GM12865 (cell line): ENCODE data around the gene GTF2A1L.

Source experiments
- DNase-seq: peaks from one replicate; pipeline ENCODE4 v3.0.0; 2010; ENCODE audit warnings: low read depth
- H3K4me3 ChIP-seq: 2 replicates; pipeline ENCODE4 v1.5.1; 2011; ENCODE audit warnings: mild to moderate bottlenecking, low read depth, low read length, control low read depth
- TF ChIP-seq, protein P1 (sequence below): IDR thresholded peaks from 2 replicates; pipeline ENCODE4 v1.5.1; 2011; ENCODE audit warnings: low read length, control low read depth, low read depth, inconsistent platforms; ENCODE audit not compliant: insufficient read depth; ENCODE audit errors: missing control alignments

The GTF2A1L gene

GRCh38 chr2:48674933-48675332 is 57.3 kb downstream of the GTF2A1L start:
- H3K4me3 ChIP-seq: no peak overlapping the region
- TF ChIP-seq, protein P1, sequence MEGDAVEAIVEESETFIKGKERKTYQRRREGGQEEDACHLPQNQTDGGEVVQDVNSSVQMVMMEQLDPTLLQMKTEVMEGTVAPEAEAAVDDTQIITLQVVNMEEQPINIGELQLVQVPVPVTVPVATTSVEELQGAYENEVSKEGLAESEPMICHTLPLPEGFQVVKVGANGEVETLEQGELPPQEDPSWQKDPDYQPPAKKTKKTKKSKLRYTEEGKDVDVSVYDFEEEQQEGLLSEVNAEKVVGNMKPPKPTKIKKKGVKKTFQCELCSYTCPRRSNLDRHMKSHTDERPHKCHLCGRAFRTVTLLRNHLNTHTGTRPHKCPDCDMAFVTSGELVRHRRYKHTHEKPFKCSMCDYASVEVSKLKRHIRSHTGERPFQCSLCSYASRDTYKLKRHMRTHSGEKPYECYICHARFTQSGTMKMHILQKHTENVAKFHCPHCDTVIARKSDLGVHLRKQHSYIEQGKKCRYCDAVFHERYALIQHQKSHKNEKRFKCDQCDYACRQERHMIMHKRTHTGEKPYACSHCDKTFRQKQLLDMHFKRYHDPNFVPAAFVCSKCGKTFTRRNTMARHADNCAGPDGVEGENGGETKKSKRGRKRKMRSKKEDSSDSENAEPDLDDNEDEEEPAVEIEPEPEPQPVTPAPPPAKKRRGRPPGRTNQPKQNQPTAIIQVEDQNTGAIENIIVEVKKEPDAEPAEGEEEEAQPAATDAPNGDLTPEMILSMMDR: no peak
- DNase-seq: no peak

DNA sequence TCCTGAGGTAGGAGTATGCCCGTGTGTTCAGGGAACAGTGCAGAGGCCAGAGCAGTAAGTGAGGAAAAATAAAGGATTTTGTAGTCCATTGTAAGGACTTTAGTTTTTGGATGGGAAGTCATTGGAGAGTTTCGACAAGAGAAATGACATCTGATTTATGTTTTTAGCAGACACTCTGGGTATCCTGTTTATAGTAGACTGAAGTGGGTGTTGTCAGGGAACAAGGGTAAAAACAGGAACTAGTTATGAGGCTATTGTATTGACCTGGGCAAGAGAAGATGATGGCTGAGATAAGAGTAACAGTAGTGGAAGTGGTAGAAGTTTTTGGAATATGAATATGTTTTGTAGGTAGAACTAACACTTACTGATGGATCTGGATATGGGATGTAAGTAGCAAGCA is 59.8 kb downstream of the GTF2A1L start:
- DNase-seq: no peak
- TF ChIP-seq, protein P1: no peak
- no peak overlapping the region for H3K4me3 ChIP-seq

- H3K4me3 ChIP-seq: no peak overlapping the region
- no peak for DNase-seq
- TF ChIP-seq, protein P1: no peak
These were observed 67.5 kb downstream of the GTF2A1L start for GRCh38 chr2:48685126-48685525.

DNA sequence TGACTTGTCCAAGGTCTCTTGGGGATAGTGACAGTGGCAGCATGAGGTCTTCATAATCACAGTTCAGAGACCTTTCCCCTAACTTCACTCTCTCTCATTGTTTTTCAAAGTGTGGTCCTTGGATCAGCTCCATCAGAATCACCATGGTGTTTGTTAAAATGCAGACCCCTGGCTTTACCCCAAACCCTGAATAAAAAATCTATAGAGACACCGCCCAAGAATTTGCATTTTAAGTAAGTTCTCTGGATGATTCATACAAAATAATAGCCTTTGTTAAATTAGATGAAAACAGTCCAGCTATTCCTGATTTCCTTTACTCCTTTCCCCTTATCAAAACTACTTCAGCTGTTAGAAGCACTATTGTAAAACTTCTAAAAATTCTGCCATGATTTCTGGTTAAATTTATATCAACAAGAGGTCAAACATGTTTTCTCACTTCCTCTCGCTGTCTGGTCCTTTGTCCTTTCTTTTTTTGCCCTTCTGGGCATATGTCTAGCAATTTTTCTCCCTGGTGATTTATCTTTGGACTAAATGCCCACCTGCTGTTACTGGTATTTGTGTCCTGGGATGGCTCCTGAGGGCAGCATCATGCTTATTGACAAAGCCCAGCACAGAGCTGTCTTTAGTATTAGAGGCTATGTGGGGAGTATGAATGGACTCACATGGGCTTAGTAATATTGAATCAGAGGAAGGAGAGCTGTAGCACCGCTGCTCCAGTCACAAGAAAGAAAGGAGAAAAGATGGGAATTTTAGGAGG is 74.5 kb downstream of the GTF2A1L start:
- H3K4me3 ChIP-seq: no peak overlapping the region
- DNase-seq: no peak
- TF ChIP-seq, protein P1: no peak

- H3K4me3 ChIP-seq: no peak overlapping the region
- TF ChIP-seq, protein P1: no peak
- no peak for DNase-seq
These were observed 75.4 kb downstream of the GTF2A1L start for GRCh38 chr2:48693066-48693465.

GRCh38 chr2:48693645-48694044 is 76.0 kb downstream of the GTF2A1L start:
- TF ChIP-seq, protein P1: no peak

GRCh38 chr2:48694149-48694548 is 76.5 kb downstream of the GTF2A1L start:
- no peak overlapping the region for H3K4me3 ChIP-seq
- TF ChIP-seq, protein P1: no peak

More at GRCh38 chr2:48693645-48694044, 76.0 kb downstream of the GTF2A1L start:
- no peak for DNase-seq
- H3K4me3 ChIP-seq: no peak overlapping the region

More at GRCh38 chr2:48694149-48694548, 76.5 kb downstream of the GTF2A1L start:
- no peak for DNase-seq
